Stimulated activated CD8-positive, alpha-beta memory T cell treated with anti-CD3 and anti-CD28 coated beads, Interleukin-15, amount 100 ng/mL, for 4 hours (primary cell): ENCODE measurements around the gene CAVIN2.
"Not testable (repeated sequence)": the region's sequence is repeated elsewhere in the genome, so short reads cannot be mapped to it uniquely, and the experiment has no call there.

ENCODE experiments used
- DNase-seq, 2 donors: peaks; one replicate each; pipeline ENCODE4 v3.0.0-alpha.2; 2020; ENCODE audit warnings: low read depth in 2 of 2

The CAVIN2 gene

GRCh38 chr2:191800874-191801273 lies 46.0 kb downstream of the CAVIN2 start:
- no peak for DNase-seq

GRCh38 chr2:191799526-191799925 lies 47.4 kb downstream of the CAVIN2 start:
- no peak for DNase-seq

GRCh38 chr2:191797942-191798876 lies 48.7 kb downstream of the CAVIN2 start:
- no peak for DNase-seq

- no peak for DNase-seq
These were observed 49.4 kb downstream of the CAVIN2 start for GRCh38 chr2:191797500-191797899.

GRCh38 chr2:191795715-191796114 lies 51.2 kb downstream of the CAVIN2 start:
- DNase-seq, result no peak

GRCh38 chr2:191791953-191792560 lies 54.8 kb downstream of the CAVIN2 start:
- no peak for DNase-seq

GRCh38 chr2:191790737-191791136 lies 56.2 kb downstream of the CAVIN2 start:
- DNase-seq, result no peak

- DNase-seq, result no peak
These were observed 57.1 kb downstream of the CAVIN2 start for GRCh38 chr2:191789796-191790195.

GRCh38 chr2:191786694-191787093 lies 60.2 kb downstream of the CAVIN2 start:
- DNase-seq, result no peak

- not testable (repeated sequence) for DNase-seq
These were observed 61.2 kb downstream of the CAVIN2 start for GRCh38 chr2:191785651-191786050.
